8988T (cell line): ENCODE measurements around the gene CTBP1.
"Not testable (repeated sequence)": the region's sequence is repeated elsewhere in the genome, so short reads cannot be mapped to it uniquely, and the experiment has no call there.

Experiments
- DNase-seq: peaks from one replicate; pipeline ENCODE4 v3.0.0; 2011

Gene CTBP1

GRCh38 chr4:1249148-1249730 is 309 bp upstream of the CTBP1 start:
- DNase-seq, result peak; percentile 97

GRCh38 chr4:1247864-1248244 is 1.1 kb downstream of the CTBP1 start:
- DNase-seq, result no peak

GRCh38 chr4:1246901-1247863 is 1.7 kb downstream of the CTBP1 start:
- DNase-seq, result peak; percentile 43

- DNase-seq, result peak; percentile 37
Measured at GRCh38 chr4:1246111-1246881, 2.6 kb downstream of the CTBP1 start.

- peak; percentile 24 for DNase-seq
Measured at GRCh38 chr4:1245481-1246051, 3.4 kb downstream of the CTBP1 start.

GRCh38 chr4:1244978-1245471 is 3.9 kb downstream of the CTBP1 start:
- peak; percentile 29 for DNase-seq

- peak; percentile 38 for DNase-seq
Measured at GRCh38 chr4:1244081-1244977, 4.6 kb downstream of the CTBP1 start.

- peak; percentile 49 for DNase-seq
Measured at GRCh38 chr4:1243451-1244080, 5.4 kb downstream of the CTBP1 start.

- DNase-seq, result peak; percentile 23
Measured at GRCh38 chr4:1242506-1243450, 6.2 kb downstream of the CTBP1 start.

- DNase-seq, result peak; percentile 23
Measured at GRCh38 chr4:1241936-1242505, 6.9 kb downstream of the CTBP1 start.

GRCh38 chr4:1241466-1241935 is 7.4 kb downstream of the CTBP1 start:
- DNase-seq, result peak; percentile 27

- DNase-seq, result peak; percentile 24
Measured at GRCh38 chr4:1240721-1241465, 8.0 kb downstream of the CTBP1 start.

- DNase-seq, result no peak
Measured at GRCh38 chr4:1239950-1240307, 9.0 kb downstream of the CTBP1 start.

GRCh38 chr4:1239141-1239949 is 9.6 kb downstream of the CTBP1 start:
- peak; percentile 34 for DNase-seq

GRCh38 chr4:1238676-1239000 is 10.3 kb downstream of the CTBP1 start:
- peak; percentile 25 for DNase-seq

- peak; percentile 31 for DNase-seq
Measured at GRCh38 chr4:1237981-1238675, 10.8 kb downstream of the CTBP1 start.

- DNase-seq, result not testable (repeated sequence)
Measured at GRCh38 chr4:1237261-1237660, 11.7 kb downstream of the CTBP1 start.
